ENCODE results near the gene CDC42SE1.

DNA sequence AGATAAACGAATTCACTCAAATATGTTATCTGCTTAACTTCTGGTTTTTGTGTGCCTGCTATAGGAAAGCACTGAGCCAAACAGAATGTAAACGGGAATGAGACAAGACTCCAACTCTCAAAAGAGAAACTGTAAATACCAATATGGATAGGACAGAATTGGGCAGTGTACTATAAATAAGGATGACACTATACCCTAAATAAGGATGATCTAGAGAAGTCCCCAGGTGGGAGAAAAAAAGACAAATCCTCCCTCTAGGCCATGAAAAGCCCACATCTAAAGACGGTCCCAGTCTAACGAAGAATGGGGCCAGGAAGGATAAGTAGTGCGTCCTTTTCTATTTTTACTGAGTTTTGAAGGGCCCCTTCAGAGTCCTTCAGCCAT is 9.7 kb upstream of the CDC42SE1 start:
- no peak for TF ChIP-seq FOXM1 (IDR thresholded peaks at IDR 0.05; ENCODE audit: borderline replicate concordance, low read depth)
- no peak for TF ChIP-seq CREB1 (IDR thresholded peaks at IDR 0.05; ENCODE audit: low read depth)
- TF ChIP-seq CEBPB (IDR thresholded peaks at IDR 0.05), result no peak
- TF ChIP-seq TEAD4 (IDR thresholded peaks at IDR 0.05), result no peak
- TF ChIP-seq NFIC (IDR thresholded peaks at IDR 0.05), result no peak
- TF ChIP-seq YY1 (IDR thresholded peaks at IDR 0.05; ENCODE audit: low read depth), result no peak
- no peak for TF ChIP-seq TCF12 (IDR thresholded peaks at IDR 0.05; ENCODE audit: low read depth)
- TF ChIP-seq RAD21 (IDR thresholded peaks at IDR 0.05; ENCODE audit: low read depth), result no peak
- TF ChIP-seq, protein P1, sequence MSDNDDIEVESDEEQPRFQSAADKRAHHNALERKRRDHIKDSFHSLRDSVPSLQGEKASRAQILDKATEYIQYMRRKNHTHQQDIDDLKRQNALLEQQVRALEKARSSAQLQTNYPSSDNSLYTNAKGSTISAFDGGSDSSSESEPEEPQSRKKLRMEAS (IDR thresholded peaks at IDR 0.05), result no peak
- TF ChIP-seq TAF1 (IDR thresholded peaks at IDR 0.05; ENCODE audit: low read depth), result no peak
- no peak for TF ChIP-seq EGR1 (IDR thresholded peaks at IDR 0.05)
- no peak for TF ChIP-seq EP300 (IDR thresholded peaks at IDR 0.05; ENCODE audit: borderline replicate concordance)
- TF ChIP-seq, protein P2, sequence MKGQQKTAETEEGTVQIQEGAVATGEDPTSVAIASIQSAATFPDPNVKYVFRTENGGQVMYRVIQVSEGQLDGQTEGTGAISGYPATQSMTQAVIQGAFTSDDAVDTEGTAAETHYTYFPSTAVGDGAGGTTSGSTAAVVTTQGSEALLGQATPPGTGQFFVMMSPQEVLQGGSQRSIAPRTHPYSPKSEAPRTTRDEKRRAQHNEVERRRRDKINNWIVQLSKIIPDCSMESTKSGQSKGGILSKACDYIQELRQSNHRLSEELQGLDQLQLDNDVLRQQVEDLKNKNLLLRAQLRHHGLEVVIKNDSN (IDR thresholded peaks at IDR 0.05), result no peak
